GM12878 (cell line): ENCODE results near the gene NACA. TPM values are rescaled to one million over a fixed set of nuclear protein-coding genes. Genes with fewer than 3 reads are reported as not detected.

ENCODE experiments used
- ATAC-seq: fragments of 200-7000 bp; cut with Tn5 transposase; 3 replicates; pipeline ENCODE4 v1.9.1; 2020; ENCODE audit warnings: mild to moderate bottlenecking, moderate library complexity
- BruUV-seq: library from RNA; stranded (reverse); fragments of 400-500 nt; replicated peaks from 2 replicates; lab custom pipeline; 2021; lab: Mats Ljungman, UMichigan
- CTCF ChIA-PET: fragments of 300-600 bp; sonication (Branson Sonifier 250); formaldehyde crosslinking; extraction: SDS; loops from one replicate; lab custom pipeline; 2021; ENCODE audit warnings: inconsistent platforms; lab: Yijun Ruan, JAX
- POLR2A ChIA-PET: fragments of 350-600 bp; formaldehyde crosslinking; extraction: SDS; loops from one replicate; lab custom pipeline; 2021; ENCODE audit warnings: inconsistent platforms; lab: Charles Lee
- RAD21 ChIA-PET: fragments of 300-600 bp; sonication (Branson Sonifier 250); formaldehyde crosslinking; loops from one replicate; lab custom pipeline; 2023; ENCODE audit warnings: antibody characterized with exemption; ENCODE audit not compliant: unreplicated experiment; lab: Charles Lee
- SMC1A ChIA-PET: fragments of 300-600 bp; sonication (Branson Sonifier 250); formaldehyde crosslinking; loops from one replicate; lab custom pipeline; 2023; ENCODE audit not compliant: unreplicated experiment, uncharacterized antibody; lab: Charles Lee
- DNase-seq: peaks from one replicate; pipeline ENCODE4 v3.0.0-alpha.2; 2011; ENCODE audit warnings: low read depth, low spot score
- FAIRE-seq: peaks from 3 replicates; lab custom pipeline; 2011; peaks lifted over from hg19 to GRCh38; lab: Jason Lieb, UNC
- H2AFZ ChIP-seq: 2 replicates; pipeline ENCODE4 v1.6.0; 2011; ENCODE audit warnings: low read depth, low read length, control low read depth; ENCODE audit not compliant: control insufficient read depth
- H3K27ac ChIP-seq: 2 replicates; pipeline ENCODE4 v1.5.1; 2011; ENCODE audit warnings: control low read depth; ENCODE audit not compliant: control insufficient read depth, insufficient read depth
- H3K27me3 ChIP-seq, 2 experiments: replicated peaks in 1 of 2; 2 replicates each; pipeline versions ENCODE4 v1.6.0 to v1.6.1; 2011; ENCODE audit warnings: low read length in 1 of 2; ENCODE audit not compliant: control insufficient read depth in 2 of 2, insufficient read depth in 2 of 2
- H3K36me3 ChIP-seq, 2 experiments: 2 replicates each; pipeline ENCODE4 v1.5.1; 2011; ENCODE audit warnings: low read length in 1 of 2; ENCODE audit not compliant: control insufficient read depth in 2 of 2, insufficient read depth in 2 of 2
- H3K4me1 ChIP-seq: 2 replicates; pipeline ENCODE4 v1.6.1; 2011; ENCODE audit warnings: mild to moderate bottlenecking, low read length, moderate library complexity, mixed read lengths; ENCODE audit not compliant: control insufficient read depth, insufficient read depth
- H3K4me2 ChIP-seq: 2 replicates; pipeline ENCODE4 v1.6.0; 2011; ENCODE audit warnings: control low read depth; ENCODE audit not compliant: control insufficient read depth, insufficient read depth
- H3K4me3 ChIP-seq: fragments of 200-600 bp; sonication (generic); 2 replicates; pipeline ENCODE4 v1.5.1; 2016
- H3K79me2 ChIP-seq: 2 replicates; pipeline ENCODE4 v1.6.0; 2011; ENCODE audit warnings: low read length; ENCODE audit not compliant: control insufficient read depth, insufficient read depth
- H3K9ac ChIP-seq: 2 replicates; pipeline ENCODE4 v1.8.0; 2011; ENCODE audit warnings: low read length, control low read depth, mixed read lengths; ENCODE audit not compliant: control insufficient read depth, insufficient read depth
- H3K9me3 ChIP-seq: replicated peaks from 3 replicates; pipeline ENCODE4 v1.5.1; 2011; ENCODE audit warnings: mild to moderate bottlenecking, low read length; ENCODE audit not compliant: control insufficient read depth, insufficient read depth
- H4K20me1 ChIP-seq: 2 replicates; pipeline ENCODE4 v1.6.0; 2011; ENCODE audit not compliant: control insufficient read depth, insufficient read depth
- BACH1 ChIP-seq: fragments of 450-650 bp; IDR thresholded peaks from 2 replicates; pipeline ENCODE4 v1.6.1; 2017; ENCODE audit warnings: mild to moderate bottlenecking, borderline replicate concordance
- CBFB ChIP-seq: IDR thresholded peaks from 2 replicates; pipeline ENCODE4 v1.6.1; 2016; ENCODE audit warnings: antibody characterized with exemption, low read depth
- CHD2 ChIP-seq: IDR thresholded peaks from 2 replicates; pipeline ENCODE4 v1.6.1; 2011; ENCODE audit warnings: low read depth, low read length, improper control_type of control experiment, borderline replicate concordance
- CREM ChIP-seq: IDR thresholded peaks from 2 replicates; pipeline ENCODE4 v1.6.1; 2014; ENCODE audit warnings: antibody characterized with exemption, low read depth
- MEF2A ChIP-seq: IDR thresholded peaks from 2 replicates; pipeline ENCODE4 v1.6.1; 2011; ENCODE audit warnings: low read depth, mild to moderate bottlenecking, low read length, moderate library complexity; ENCODE audit not compliant: insufficient read depth
- PAX8 ChIP-seq: fragments of 450-650 bp; IDR thresholded peaks from 2 replicates; pipeline ENCODE4 v1.6.1; 2017; ENCODE audit warnings: mild to moderate bottlenecking, moderate library complexity
- PML ChIP-seq: IDR thresholded peaks from 2 replicates; pipeline ENCODE4 v1.6.1; 2012; ENCODE audit warnings: low read length, inconsistent platforms
- POLR2AphosphoS5 ChIP-seq: IDR thresholded peaks from 2 replicates; pipeline ENCODE4 v1.6.1; 2011; ENCODE audit warnings: mild to moderate bottlenecking, low read length, inconsistent platforms
- RB1 ChIP-seq: fragments of 450-650 bp; formaldehyde crosslinking; IDR thresholded peaks from 2 replicates; pipeline ENCODE4 v1.6.1; 2017; ENCODE audit warnings: mild to moderate bottlenecking, borderline replicate concordance
- SIX5 ChIP-seq: IDR thresholded peaks from 2 replicates; pipeline ENCODE4 v1.6.1; 2011; ENCODE audit warnings: mild to moderate bottlenecking, low read depth, low read length, moderate library complexity; ENCODE audit not compliant: severe bottlenecking
- SP1 ChIP-seq: IDR thresholded peaks from one replicate; pipeline ENCODE4 v1.6.1; 2011; ENCODE audit warnings: low read depth, low read length
- SREBF1 ChIP-seq: IDR thresholded peaks from 2 replicates; pipeline ENCODE4 v1.6.1; 2012; ENCODE audit warnings: mild to moderate bottlenecking, low read length
- TBL1XR1 ChIP-seq: IDR thresholded peaks from 2 replicates; pipeline ENCODE4 v1.6.1; 2012; ENCODE audit warnings: low read depth, low read length, improper control_type of control experiment
- ZBED1 ChIP-seq: IDR thresholded peaks from 2 replicates; pipeline ENCODE4 v1.6.1; 2016; ENCODE audit warnings: borderline replicate concordance
- WGBS: methylation state at CpG from one replicate; pipeline ENCODE4 v1.1.6; 2016; ENCODE audit warnings: low lambda C conversion rate; ENCODE audit not compliant: insufficient replicate concordance, insufficient coverage; ENCODE audit errors: missing lambda C conversion rate; 5-methylcytosine and 5-hydroxymethylcytosine counted together
- in situ Hi-C: fragments of 300-500 bp; cut with MboI; formaldehyde crosslinking; loops from 9 replicates; pipeline ENCODE4 v1.14.3; 2018; ENCODE audit warnings: mixed read lengths
- intact Hi-C: fragments of 100-400 bp; cut with micrococcal nuclease; formaldehyde crosslinking; loops from one replicate; pipeline ENCODE4 v1.14.2; 2022; ENCODE audit not compliant: unreplicated experiment
- polyA plus RNA-seq, 11 experiments: library from polyadenylated mRNA; depleted of rRNA in 4 of 11; unstranded in 6 of 11; stranded (reverse) in 5 of 11; fragments of >200 nt; fragmentation: Nextera tagmentation in 4 of 11; fragmentation: Illumina TruSeq in 1 of 11; extraction: Ambion mirVana in 4 of 11; extraction: Trizol in 1 of 11; gene quantifications; 1 replicate in 1 of 11; 2 replicates in 10 of 11; pipeline versions ENCODE4 v1.2.1 to v1.2.3, GENCODE V29; 2011 to 2016; ENCODE audit warnings: inconsistent platforms in 2 of 11, missing spikeins in 2 of 11, low read depth in 1 of 11
- total RNA-seq, 4 experiments: library from RNA; depleted of rRNA in 3 of 4; stranded (reverse); fragments of >200 nt in 3 of 4; fragmentation: Illumina TruSeq in 1 of 4; extraction: Trizol in 1 of 4; gene quantifications; 2 replicates each; pipeline versions ENCODE4 v1.2.1 to v1.2.3, GENCODE V29; 2013 to 2021
- TF ChIP-seq, protein P1 (sequence below): fragments of 450-650 bp; conservative IDR thresholded peaks from 2 replicates; pipeline ENCODE4 v1.6.1; 2017; ENCODE audit warnings: mild to moderate bottlenecking, moderate library complexity
- TF ChIP-seq, protein P2 (sequence below): IDR thresholded peaks from 2 replicates; pipeline ENCODE4 v1.6.1; 2012; ENCODE audit warnings: low read length, inconsistent platforms
- TF ChIP-seq, protein P3 (sequence below): IDR thresholded peaks from 2 replicates; pipeline ENCODE4 v1.6.1; 2012; ENCODE audit warnings: low read depth, low read length, improper control_type of control experiment
- TF ChIP-seq, protein P4 (sequence below): IDR thresholded peaks from 2 replicates; pipeline ENCODE4 v1.6.1; 2011; ENCODE audit warnings: mild to moderate bottlenecking, low read depth, low read length, moderate library complexity; ENCODE audit not compliant: insufficient replicate concordance

Gene NACA
- total and polyA plus RNA-seq, 10 of the 15 experiments (the other 5 are each of a cell fraction or from before 2014, with no cell fraction given): 1,181 to 2,782 (median 1,905) TPM

DNA sequence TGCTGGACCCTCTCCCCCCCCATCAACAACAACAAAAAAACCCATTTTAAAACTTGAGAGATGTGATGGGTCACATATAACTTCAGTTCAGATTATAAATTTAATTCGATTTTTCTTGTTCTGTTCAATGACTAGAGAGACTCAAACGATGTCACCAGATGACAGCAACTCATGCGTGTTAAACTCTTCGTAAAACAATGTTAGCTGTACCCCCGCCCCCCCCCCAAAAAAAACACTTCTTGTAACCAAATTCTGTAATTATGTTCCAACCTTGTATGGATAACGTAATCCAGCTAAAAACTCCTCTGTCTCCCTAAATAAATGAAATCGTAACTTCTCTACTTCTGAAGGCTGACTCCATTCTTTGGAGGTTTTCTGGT lies 614 bp upstream of the NACA start:
- Histone ChIP-seq H3K36me3 (peaks cover 4 to 28% of the 10 kb centered on the region in 2 experiments), H2AFZ (peak overlapping the region; percentile 71), H3K4me2 (peak overlapping the region; percentile 78), H3K4me3 (peak overlapping the region; percentile 97), H3K79me2 (peaks cover 45% of the 10 kb centered on the region), H3K27ac (peak overlapping the region; percentile 93), H3K9ac (peak overlapping the region; percentile 99), H3K4me1 (peaks cover 25% of the 10 kb centered on the region), H3K9me3 (no peaks in the 10 kb centered on the region), H3K27me3 (no peaks in the 10 kb centered on the region), H4K20me1 (peaks cover 9% of the 10 kb centered on the region)
- BruUV-seq: TSS peak; percentile 98
- ChIA-PET RAD21 (interaction anchor here (0.7 to 2.6 kb wide), 15 partner anchors 12 to 386 kb away, joined by 3 to 19 read pairs (median 5); partner anchors contain the start of genes PTGES3 and STAT6), CTCF (interaction anchor here (0.7 to 1.8 kb wide), 9 partner anchors 38 to 386 kb away, joined by 3 to 14 read pairs (median 4); partner anchors contain the start of genes HSD17B6 and STAT6), POLR2A (interaction anchor here (0.5 to 2.6 kb wide), 24 partner anchors 9 to 798 kb away, joined by 3 to 26 read pairs (median 5); partner anchors contain the start of genes ATP5F1B, PRIM1, PTGES3 and PYM1), SMC1A (interaction anchor here (0.5 to 3.4 kb wide), 16 partner anchors 9 to 519 kb away, joined by 3 to 11 read pairs (median 4); partner anchors contain the start of genes PTGES3 and STAT6)
- intact Hi-C loops (loop anchor here (1.0 to 2.0 kb wide), 3 partner anchors 27 to 89 kb away; partner anchors contain the start of genes PRIM1 and PTGES3), in situ Hi-C loops (no loop called here)
- no peak for FAIRE-seq
- 12% methylated on average over 7 of the region's 7 CpGs for WGBS
- DNase-seq: no peak
- no peak for ATAC-seq
- no peak for TF ChIP-seq TBL1XR1
- no peak for TF ChIP-seq PML
- TF ChIP-seq SIX5: no peak
- TF ChIP-seq BACH1: no peak
- TF ChIP-seq POLR2AphosphoS5: no peak
- TF ChIP-seq, protein P1, sequence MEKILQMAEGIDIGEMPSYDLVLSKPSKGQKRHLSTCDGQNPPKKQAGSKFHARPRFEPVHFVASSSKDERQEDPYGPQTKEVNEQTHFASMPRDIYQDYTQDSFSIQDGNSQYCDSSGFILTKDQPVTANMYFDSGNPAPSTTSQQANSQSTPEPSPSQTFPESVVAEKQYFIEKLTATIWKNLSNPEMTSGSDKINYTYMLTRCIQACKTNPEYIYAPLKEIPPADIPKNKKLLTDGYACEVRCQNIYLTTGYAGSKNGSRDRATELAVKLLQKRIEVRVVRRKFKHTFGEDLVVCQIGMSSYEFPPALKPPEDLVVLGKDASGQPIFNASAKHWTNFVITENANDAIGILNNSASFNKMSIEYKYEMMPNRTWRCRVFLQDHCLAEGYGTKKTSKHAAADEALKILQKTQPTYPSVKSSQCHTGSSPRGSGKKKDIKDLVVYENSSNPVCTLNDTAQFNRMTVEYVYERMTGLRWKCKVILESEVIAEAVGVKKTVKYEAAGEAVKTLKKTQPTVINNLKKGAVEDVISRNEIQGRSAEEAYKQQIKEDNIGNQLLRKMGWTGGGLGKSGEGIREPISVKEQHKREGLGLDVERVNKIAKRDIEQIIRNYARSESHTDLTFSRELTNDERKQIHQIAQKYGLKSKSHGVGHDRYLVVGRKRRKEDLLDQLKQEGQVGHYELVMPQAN: 0 out of 2 replicates have a peak, but pooled peaks have one; percentile 14
- TF ChIP-seq SP1: no peak
- TF ChIP-seq CHD2: no peak
- 0 out of 2 replicates have a peak, but pooled peaks have one; percentile 26 for TF ChIP-seq ZBED1
- TF ChIP-seq, protein P2, sequence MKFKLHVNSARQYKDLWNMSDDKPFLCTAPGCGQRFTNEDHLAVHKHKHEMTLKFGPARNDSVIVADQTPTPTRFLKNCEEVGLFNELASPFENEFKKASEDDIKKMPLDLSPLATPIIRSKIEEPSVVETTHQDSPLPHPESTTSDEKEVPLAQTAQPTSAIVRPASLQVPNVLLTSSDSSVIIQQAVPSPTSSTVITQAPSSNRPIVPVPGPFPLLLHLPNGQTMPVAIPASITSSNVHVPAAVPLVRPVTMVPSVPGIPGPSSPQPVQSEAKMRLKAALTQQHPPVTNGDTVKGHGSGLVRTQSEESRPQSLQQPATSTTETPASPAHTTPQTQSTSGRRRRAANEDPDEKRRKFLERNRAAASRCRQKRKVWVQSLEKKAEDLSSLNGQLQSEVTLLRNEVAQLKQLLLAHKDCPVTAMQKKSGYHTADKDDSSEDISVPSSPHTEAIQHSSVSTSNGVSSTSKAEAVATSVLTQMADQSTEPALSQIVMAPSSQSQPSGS: no peak
- TF ChIP-seq CREM: no peak
- TF ChIP-seq SREBF1: no peak
- 0 out of 2 replicates have a peak, but pooled peaks have one; percentile 38 for TF ChIP-seq MEF2A
- TF ChIP-seq RB1: no peak
- no peak for TF ChIP-seq CBFB
- TF ChIP-seq, protein P3, sequence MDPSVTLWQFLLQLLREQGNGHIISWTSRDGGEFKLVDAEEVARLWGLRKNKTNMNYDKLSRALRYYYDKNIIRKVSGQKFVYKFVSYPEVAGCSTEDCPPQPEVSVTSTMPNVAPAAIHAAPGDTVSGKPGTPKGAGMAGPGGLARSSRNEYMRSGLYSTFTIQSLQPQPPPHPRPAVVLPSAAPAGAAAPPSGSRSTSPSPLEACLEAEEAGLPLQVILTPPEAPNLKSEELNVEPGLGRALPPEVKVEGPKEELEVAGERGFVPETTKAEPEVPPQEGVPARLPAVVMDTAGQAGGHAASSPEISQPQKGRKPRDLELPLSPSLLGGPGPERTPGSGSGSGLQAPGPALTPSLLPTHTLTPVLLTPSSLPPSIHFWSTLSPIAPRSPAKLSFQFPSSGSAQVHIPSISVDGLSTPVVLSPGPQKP: no peak
- TF ChIP-seq, protein P4, sequence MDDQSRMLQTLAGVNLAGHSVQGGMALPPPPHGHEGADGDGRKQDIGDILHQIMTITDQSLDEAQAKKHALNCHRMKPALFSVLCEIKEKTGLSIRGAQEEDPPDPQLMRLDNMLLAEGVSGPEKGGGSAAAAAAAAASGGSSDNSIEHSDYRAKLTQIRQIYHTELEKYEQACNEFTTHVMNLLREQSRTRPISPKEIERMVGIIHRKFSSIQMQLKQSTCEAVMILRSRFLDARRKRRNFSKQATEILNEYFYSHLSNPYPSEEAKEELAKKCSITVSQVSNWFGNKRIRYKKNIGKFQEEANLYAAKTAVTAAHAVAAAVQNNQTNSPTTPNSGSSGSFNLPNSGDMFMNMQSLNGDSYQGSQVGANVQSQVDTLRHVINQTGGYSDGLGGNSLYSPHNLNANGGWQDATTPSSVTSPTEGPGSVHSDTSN: no peak
- TF ChIP-seq PAX8: peak; percentile 67; the same call in 1 of the 2 replicates
